VCaP (cell line): ENCODE data around the gene WDR31.

Experiments used
- H3K27ac ChIP-seq: fragments of 450-650 bp; 2 replicates; pipeline ENCODE4 v1.5.1; 2017
- TF ChIP-seq, protein P1 (sequence below): fragments of 450-650 bp; conservative IDR thresholded peaks from 2 replicates; pipeline ENCODE4 v1.5.1; 2017; ENCODE audit warnings: mild to moderate bottlenecking, moderate library complexity

The WDR31 gene

GRCh38 chr9:113361304-113362018 is 21.4 kb upstream of the WDR31 start:
- TF ChIP-seq, protein P1, sequence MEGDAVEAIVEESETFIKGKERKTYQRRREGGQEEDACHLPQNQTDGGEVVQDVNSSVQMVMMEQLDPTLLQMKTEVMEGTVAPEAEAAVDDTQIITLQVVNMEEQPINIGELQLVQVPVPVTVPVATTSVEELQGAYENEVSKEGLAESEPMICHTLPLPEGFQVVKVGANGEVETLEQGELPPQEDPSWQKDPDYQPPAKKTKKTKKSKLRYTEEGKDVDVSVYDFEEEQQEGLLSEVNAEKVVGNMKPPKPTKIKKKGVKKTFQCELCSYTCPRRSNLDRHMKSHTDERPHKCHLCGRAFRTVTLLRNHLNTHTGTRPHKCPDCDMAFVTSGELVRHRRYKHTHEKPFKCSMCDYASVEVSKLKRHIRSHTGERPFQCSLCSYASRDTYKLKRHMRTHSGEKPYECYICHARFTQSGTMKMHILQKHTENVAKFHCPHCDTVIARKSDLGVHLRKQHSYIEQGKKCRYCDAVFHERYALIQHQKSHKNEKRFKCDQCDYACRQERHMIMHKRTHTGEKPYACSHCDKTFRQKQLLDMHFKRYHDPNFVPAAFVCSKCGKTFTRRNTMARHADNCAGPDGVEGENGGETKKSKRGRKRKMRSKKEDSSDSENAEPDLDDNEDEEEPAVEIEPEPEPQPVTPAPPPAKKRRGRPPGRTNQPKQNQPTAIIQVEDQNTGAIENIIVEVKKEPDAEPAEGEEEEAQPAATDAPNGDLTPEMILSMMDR: no peak
- no peak overlapping the region for H3K27ac ChIP-seq

- TF ChIP-seq, protein P1: no peak
- no peak overlapping the region for H3K27ac ChIP-seq
Observed at GRCh38 chr9:113360242-113360842, 20.3 kb upstream of the WDR31 start.

DNA sequence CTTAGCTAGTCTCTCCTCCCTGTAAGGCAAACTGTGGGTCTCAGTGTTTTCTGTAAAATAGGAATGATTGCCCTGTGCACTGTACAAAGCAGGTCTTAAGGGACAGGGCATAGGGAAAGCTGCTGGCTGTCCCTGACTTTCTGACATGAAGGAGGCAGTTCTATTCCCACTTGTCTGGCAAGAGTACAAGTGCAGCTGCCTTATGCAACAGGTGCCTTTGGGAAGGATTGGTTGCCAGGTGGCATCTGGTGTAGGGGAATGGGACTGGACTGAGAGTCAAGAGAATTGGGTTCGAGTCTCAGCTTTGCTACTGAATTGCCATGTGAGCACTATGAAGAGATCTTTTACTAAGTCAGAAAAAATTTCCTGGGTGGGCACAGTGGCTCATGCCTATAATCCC is 19.3 kb upstream of the WDR31 start:
- H3K27ac ChIP-seq: no peak overlapping the region
- TF ChIP-seq, protein P1: no peak

- TF ChIP-seq, protein P1: no peak
- no peak overlapping the region for H3K27ac ChIP-seq
Observed at GRCh38 chr9:113356686-113357292, 16.7 kb upstream of the WDR31 start.

- TF ChIP-seq, protein P1: no peak
- H3K27ac ChIP-seq: no peak overlapping the region
Observed at GRCh38 chr9:113355040-113355596, 15.0 kb upstream of the WDR31 start.

DNA sequence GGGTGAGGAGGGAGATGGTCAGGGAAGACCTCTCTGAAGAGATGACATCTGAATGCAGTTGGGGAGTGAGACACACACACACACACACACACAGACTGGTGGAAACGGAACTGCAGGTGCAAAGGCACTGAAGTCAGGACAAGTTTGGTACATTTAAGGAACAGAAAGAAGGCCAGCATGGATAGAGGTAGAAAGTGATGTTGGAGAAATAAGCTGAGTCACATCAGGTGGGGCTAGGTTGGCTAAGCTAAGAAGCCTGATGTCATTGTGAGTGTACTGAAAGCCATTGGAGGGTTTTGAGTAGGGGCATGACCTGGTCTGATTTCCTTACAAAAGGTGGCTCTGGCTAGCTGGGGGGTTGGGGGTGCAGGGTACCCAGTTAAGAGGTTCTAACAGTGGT is 12.3 kb upstream of the WDR31 start:
- no peak overlapping the region for H3K27ac ChIP-seq
- TF ChIP-seq, protein P1: no peak

DNA sequence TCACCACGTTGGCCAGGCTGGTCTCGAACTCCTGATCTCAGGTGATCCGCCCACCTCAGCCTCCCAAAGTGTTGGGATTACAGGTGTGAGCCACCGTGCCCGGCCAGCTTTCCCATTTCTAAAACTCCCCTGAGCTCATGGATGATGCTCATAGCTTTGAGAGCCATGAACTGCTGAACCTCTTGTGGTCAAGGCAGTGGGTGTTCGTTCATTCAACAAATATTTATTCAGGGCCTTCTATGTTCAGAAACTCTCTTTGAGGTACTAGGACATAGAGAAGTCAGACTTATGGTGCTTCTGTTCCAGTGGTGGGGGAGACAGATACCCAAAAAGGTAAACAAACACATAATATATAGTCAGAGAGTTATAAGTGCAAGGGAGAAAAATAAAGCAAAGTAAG is 11.9 kb upstream of the WDR31 start:
- H3K27ac ChIP-seq: no peak overlapping the region
- TF ChIP-seq, protein P1: no peak
